GM12892 (cell line): ENCODE measurements around the gene GALNT9.
"Not testable (repeated sequence)": the region's sequence is repeated elsewhere in the genome, so short reads cannot be mapped to it uniquely, and the experiment has no call there.

Experiments
- DNase-seq: peaks from one replicate; pipeline ENCODE4 v3.0.0; 2011; ENCODE audit not compliant: insufficient read length
- FAIRE-seq: peaks from 2 replicates; lab custom pipeline; 2011; peaks lifted over from hg19 to GRCh38; lab: Jason Lieb, UNC
- POLR2A ChIP-seq: IDR thresholded peaks from 2 replicates; pipeline ENCODE4 v1.6.1; 2011; ENCODE audit warnings: low read depth, low read length, control low read depth
- POLR2AphosphoS5 ChIP-seq: IDR thresholded peaks from 2 replicates; pipeline ENCODE4 v1.6.1; 2011; ENCODE audit warnings: low read depth, low read length, control low read depth
- TAF1 ChIP-seq: IDR thresholded peaks from 2 replicates; pipeline ENCODE4 v1.6.1; 2011; ENCODE audit warnings: low read depth, mild to moderate bottlenecking, control low read depth, low read length, borderline replicate concordance

GALNT9 gene

GRCh38 chr12:132302466-132303358 lies 26.7 kb downstream of the GALNT9 start:
- no peak for FAIRE-seq
- DNase-seq, result no peak
- no peak for TF ChIP-seq POLR2AphosphoS5
- no peak for TF ChIP-seq TAF1
- no peak for TF ChIP-seq POLR2A

- no peak for DNase-seq
- no peak for TF ChIP-seq POLR2AphosphoS5
- TF ChIP-seq TAF1, result no peak
- no peak for TF ChIP-seq POLR2A
- no peak for FAIRE-seq
These were observed 28.3 kb downstream of the GALNT9 start for GRCh38 chr12:132300789-132301722.

GRCh38 chr12:132296063-132296462 lies 33.3 kb downstream of the GALNT9 start:
- no peak for FAIRE-seq
- DNase-seq, result no peak
- no peak for TF ChIP-seq TAF1
- no peak for TF ChIP-seq POLR2A
- TF ChIP-seq POLR2AphosphoS5, result no peak

- not testable (repeated sequence) for FAIRE-seq, DNase-seq
These were observed 33.8 kb downstream of the GALNT9 start for GRCh38 chr12:132295561-132295960.

- DNase-seq, result no peak
- FAIRE-seq, result no peak
- no peak for TF ChIP-seq TAF1
- no peak for TF ChIP-seq POLR2AphosphoS5
These were observed 34.3 kb downstream of the GALNT9 start for GRCh38 chr12:132295101-132295526.

- FAIRE-seq (no peak), DNase-seq (no peak)
- no peak for TF ChIP-seq POLR2A
- TF ChIP-seq POLR2AphosphoS5, result no peak
- TF ChIP-seq TAF1, result no peak
These were observed 35.0 kb downstream of the GALNT9 start for GRCh38 chr12:132294121-132295034.

- DNase-seq (no peak), FAIRE-seq (no peak)
- no peak for TF ChIP-seq TAF1
- no peak for TF ChIP-seq POLR2A
- no peak for TF ChIP-seq POLR2AphosphoS5
These were observed 36.8 kb downstream of the GALNT9 start for GRCh38 chr12:132292328-132293319.

GRCh38 chr12:132291402-132292175 lies 37.8 kb downstream of the GALNT9 start:
- FAIRE-seq (no peak), DNase-seq (no peak)

GRCh38 chr12:132290203-132290540 lies 39.2 kb downstream of the GALNT9 start:
- DNase-seq (no peak), FAIRE-seq (no peak)
- TF ChIP-seq POLR2AphosphoS5, result no peak
- no peak for TF ChIP-seq TAF1
- no peak for TF ChIP-seq POLR2A

More at GRCh38 chr12:132291402-132292175, 37.8 kb downstream of the GALNT9 start:
- TF ChIP-seq POLR2A (no peak), POLR2AphosphoS5 (no peak), TAF1 (no peak)

- DNase-seq (no peak), FAIRE-seq (no peak)
- no peak for TF ChIP-seq POLR2A
- no peak for TF ChIP-seq TAF1
- no peak for TF ChIP-seq POLR2AphosphoS5
These were observed 39.8 kb downstream of the GALNT9 start for GRCh38 chr12:132289356-132290202.
